Suppressor macrophage treated with lipopolysaccharide for 4 hours (primary cell): ENCODE data around the gene INSC.
A peak's percentile ranks its signal among the peaks of the same experiment; 100 is the strongest.

ENCODE experiments used
- DNase-seq: peaks from one replicate; pipeline ENCODE4 v3.0.0-alpha.2; 2020

INSC gene

GRCh38 chr11:15192005-15192556 lies 77.4 kb downstream of the INSC start:
- DNase-seq = no peak

- DNase-seq = no peak
These were observed 80.1 kb downstream of the INSC start for GRCh38 chr11:15194671-15195415.

- DNase-seq = no peak
These were observed 80.9 kb downstream of the INSC start for GRCh38 chr11:15195454-15196200.

GRCh38 chr11:15196704-15197103 lies 82.0 kb downstream of the INSC start:
- DNase-seq = no peak

- DNase-seq = no peak
These were observed 83.0 kb downstream of the INSC start for GRCh38 chr11:15197696-15198095.

GRCh38 chr11:15198284-15198683 lies 83.6 kb downstream of the INSC start:
- no peak for DNase-seq

- no peak for DNase-seq
These were observed 85.0 kb downstream of the INSC start for GRCh38 chr11:15199693-15200092.

GRCh38 chr11:15200696-15201095 lies 86.0 kb downstream of the INSC start:
- DNase-seq = no peak

GRCh38 chr11:15201586-15201985 lies 86.9 kb downstream of the INSC start:
- DNase-seq = no peak

GRCh38 chr11:15202626-15203025 lies 87.9 kb downstream of the INSC start:
- no peak for DNase-seq

GRCh38 chr11:15204711-15205110 lies 90.0 kb downstream of the INSC start:
- DNase-seq = no peak

- no peak for DNase-seq
These were observed 92.1 kb downstream of the INSC start for GRCh38 chr11:15206791-15207190.

GRCh38 chr11:15208378-15209222 lies 93.9 kb downstream of the INSC start:
- DNase-seq = peak; percentile 74

GRCh38 chr11:15212876-15213275 lies 98.2 kb downstream of the INSC start:
- DNase-seq = no peak

- no peak for DNase-seq
These were observed 98.9 kb downstream of the INSC start for GRCh38 chr11:15213471-15214231.

- no peak for DNase-seq
These were observed 100.3 kb downstream of the INSC start for GRCh38 chr11:15215005-15215404.

- no peak for DNase-seq
These were observed 102.0 kb downstream of the INSC start for GRCh38 chr11:15216678-15217077.

- DNase-seq = no peak
These were observed 102.7 kb downstream of the INSC start for GRCh38 chr11:15217416-15217815.

- DNase-seq = no peak
These were observed 108.1 kb downstream of the INSC start for GRCh38 chr11:15222777-15223176.

GRCh38 chr11:15223318-15223717 lies 108.6 kb downstream of the INSC start:
- DNase-seq = no peak

GRCh38 chr11:15224466-15224865 lies 109.7 kb downstream of the INSC start:
- DNase-seq = no peak

- no peak for DNase-seq
These were observed 112.3 kb downstream of the INSC start for GRCh38 chr11:15227011-15227410.
